ENCODE measurements around the gene PCDHGB7. TPM values are rescaled to one million over a fixed set of nuclear protein-coding genes. Genes with fewer than 3 reads are reported as not detected.

The PCDHGB7 gene
- total and polyA plus RNA-seq, 2 donors (not counting 1 experiment from before 2014, with no cell fraction given) = 0.12 to 2.2 TPM

- no peak overlapping the region for H3K27ac ChIP-seq (ENCODE audit: low read length in 2 of 2)
- no peak for ATAC-seq (ENCODE audit: low read depth)
- H3K9ac ChIP-seq (ENCODE audit: low read length) = no peak overlapping the region
- Mint-ChIP-seq H3K27ac (no peak overlapping the region), H3K9me3 (ENCODE audit: insufficient read depth) (peaks cover 10% of the 10 kb centered on the region), H3K4me1 (peaks cover 3% of the 10 kb centered on the region), H3K27me3 (peaks cover 64% of the 10 kb centered on the region), H3K4me3 (no peak overlapping the region)
- H2AFZ ChIP-seq (ENCODE audit: insufficient read depth, low read depth, low read length, poor library complexity, severe bottlenecking) = no peak overlapping the region
- ChIA-PET POLR2A (no interaction called here), CTCF (no interaction called here)
- H3K36me3 ChIP-seq (replicated peaks in 1 of 2; ENCODE audit: control extremely low read depth in 1 of 2, control insufficient read depth in 1 of 2, extremely low read depth in 1 of 2, insufficient read depth in 2 of 2, low read length in 1 of 2) = no peaks in the 10 kb centered on the region
- H3K4me2 ChIP-seq (replicated peaks; ENCODE audit: low read depth, low read length, poor library complexity, severe bottlenecking) = no peak overlapping the region
- 55% methylated on average over 77 of the region's 77 CpGs for WGBS (ENCODE audit: insufficient coverage)
- H3K79me2 ChIP-seq (ENCODE audit: control insufficient read depth, insufficient read depth, low read length) = no peaks in the 10 kb centered on the region
- no peak overlapping the region for H3K4me3 ChIP-seq (ENCODE audit: control extremely low read depth in 1 of 5, extremely low read depth in 1 of 5, insufficient read depth in 1 of 5, low read depth in 2 of 5, low read length in 4 of 5)
- peaks cover 2 to 48% (median 30%) of the 10 kb centered on the region in 3 donors for H3K9me3 ChIP-seq (ENCODE audit: control extremely low read depth in 1 of 3, control insufficient read depth in 2 of 3, insufficient read depth in 1 of 3, low read length in 2 of 3)
- no peak for DNase-seq
- H3K27me3 ChIP-seq (replicated peaks in 1 of 4; ENCODE audit: control extremely low read depth in 1 of 4, control insufficient read depth in 3 of 4, insufficient read depth in 4 of 4, low read length in 3 of 4) = peaks cover 0 to 60% (median 37%) of the 10 kb centered on the region in 4 experiments
- intact Hi-C loops (cut with micrococcal nuclease) = no loop called here
- H4K20me1 ChIP-seq (ENCODE audit: control insufficient read depth, insufficient read depth, low read length, poor library complexity, severe bottlenecking) = no peaks in the 10 kb centered on the region
- TF ChIP-seq EZH2 (IDR thresholded peaks at IDR 0.05; ENCODE audit: borderline replicate concordance, insufficient read depth, low read depth, low read length, poor library complexity, severe bottlenecking) (no peak), CTCF (IDR thresholded peaks at IDR 0.05) (no peak)
- no peaks in the 10 kb centered on the region for H3K4me1 ChIP-seq (ENCODE audit: control insufficient read depth in 2 of 2, insufficient read depth in 2 of 2, low read length in 2 of 2)
These were observed 28.1 kb upstream of the PCDHGB7 start for GRCh38 chr5:141389153-141390042.

Measured in B cell (primary cell).